Tongue (tissue), 2 donors: ENCODE results near the gene MYBPH. TPM values are rescaled to one million over a fixed set of nuclear protein-coding genes. Genes with fewer than 3 reads are reported as not detected.
A peak's percentile ranks its signal among the peaks of the same experiment; 100 is the strongest.

Source experiments
- DNase-seq: peaks from one replicate; pipeline ENCODE4 v3.0.0-alpha.2; 2015
- total RNA-seq: library from RNA; depleted of rRNA; stranded (reverse); fragments of >200 nt; gene quantifications from one replicate; pipeline ENCODE4 v1.2.3, GENCODE V29; 2014

MYBPH gene
- total RNA-seq, 1 donor from 2014 or later, result 37.5 TPM

DNA sequence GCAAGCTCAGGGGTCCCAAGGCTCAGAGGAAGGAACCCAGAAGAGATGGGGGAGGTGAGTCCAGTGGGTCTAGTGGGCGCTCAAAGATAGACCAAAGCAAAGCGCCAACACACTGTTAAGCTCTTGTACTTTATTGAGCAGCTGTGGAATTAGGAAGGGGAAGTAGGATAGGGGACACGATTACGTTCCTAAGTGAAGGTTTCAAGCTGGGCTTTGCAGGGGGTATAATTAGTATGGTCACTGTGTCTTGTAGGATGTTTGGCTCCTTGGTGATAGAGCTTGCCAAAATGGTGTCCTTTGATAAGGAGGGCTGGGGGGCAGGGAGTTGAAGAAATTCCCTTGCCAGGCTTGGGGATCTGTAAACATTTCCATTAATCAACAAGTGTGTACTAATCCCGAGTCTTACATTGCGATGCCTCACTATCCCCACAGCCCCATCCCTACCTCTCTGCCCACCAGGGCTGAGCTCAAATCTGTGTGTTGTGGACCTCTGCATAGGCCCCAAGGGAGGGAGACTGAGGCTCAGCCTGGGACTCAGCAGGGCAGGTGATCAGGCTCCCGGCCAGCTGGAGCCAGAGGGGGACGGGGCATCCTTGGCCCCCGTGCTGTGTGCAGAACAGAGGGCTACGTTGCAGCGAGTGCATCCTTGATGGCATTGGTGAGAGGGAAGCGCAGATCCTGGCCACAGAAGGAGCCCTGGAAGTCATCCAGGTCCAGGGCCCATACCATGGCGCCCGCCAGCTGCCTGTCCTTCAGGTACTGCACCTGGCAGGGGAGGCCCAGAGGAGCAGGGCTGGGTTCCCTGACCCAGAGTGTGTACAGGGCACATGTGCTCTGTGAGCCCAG lies 3.4 kb upstream of the MYBPH start:
- DNase-seq, result no peak

DNA sequence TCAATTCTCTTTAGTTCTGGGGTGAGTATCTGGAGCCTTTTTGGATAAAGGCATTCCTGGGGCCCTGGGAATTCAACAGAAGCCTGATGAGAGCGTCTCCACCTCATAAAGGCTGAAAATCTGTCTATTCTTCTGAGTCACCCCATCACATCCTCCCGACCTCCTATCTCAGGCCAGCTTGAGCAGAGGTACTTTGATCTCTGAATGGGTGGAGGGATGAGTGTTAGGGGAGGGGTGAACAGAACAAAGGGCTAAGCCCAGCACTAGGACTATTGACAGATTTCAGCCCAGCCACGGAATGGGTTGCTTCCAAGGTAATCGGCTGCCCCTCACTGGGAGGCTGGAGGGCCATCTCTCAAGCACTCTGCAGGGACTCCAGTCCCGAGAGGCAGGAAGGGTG lies 2.5 kb upstream of the MYBPH start:
- DNase-seq, result no peak

DNA sequence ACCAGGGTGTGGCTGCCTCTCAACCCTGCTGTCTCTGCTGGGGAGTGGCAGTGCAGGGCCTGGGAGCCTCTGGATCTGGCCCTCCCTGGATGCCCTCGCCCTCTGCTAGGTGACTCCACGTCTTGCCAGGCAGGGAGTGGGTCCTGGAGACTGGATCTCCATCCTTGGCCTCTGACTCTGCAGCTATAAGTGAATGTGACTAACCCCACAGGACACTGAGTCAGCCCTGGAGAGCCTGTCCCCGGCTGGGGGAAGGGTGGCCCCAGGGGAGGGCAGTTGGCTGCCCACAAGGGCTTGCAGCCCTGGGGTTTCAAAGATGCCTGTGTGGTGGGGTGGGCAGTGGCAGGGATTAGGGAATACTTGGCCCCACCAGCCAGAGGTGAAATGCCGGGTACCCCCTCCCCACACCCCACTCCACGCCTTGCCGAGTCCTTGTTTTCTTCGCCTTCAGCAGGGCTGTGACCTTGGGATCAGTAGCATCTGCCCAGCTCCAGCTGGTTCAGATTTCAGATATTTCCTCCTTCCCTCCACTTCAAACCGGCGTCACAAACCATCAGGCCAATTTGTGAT lies 1.9 kb upstream of the MYBPH start:
- no peak for DNase-seq

- DNase-seq, result no peak
Measured at GRCh38 chr1:203177036-203177405, 1.4 kb upstream of the MYBPH start.

GRCh38 chr1:203176273-203177035 lies 828 bp upstream of the MYBPH start:
- DNase-seq, result no peak

GRCh38 chr1:203175827-203176241 lies 208 bp upstream of the MYBPH start:
- DNase-seq, result peak; percentile 76

DNA sequence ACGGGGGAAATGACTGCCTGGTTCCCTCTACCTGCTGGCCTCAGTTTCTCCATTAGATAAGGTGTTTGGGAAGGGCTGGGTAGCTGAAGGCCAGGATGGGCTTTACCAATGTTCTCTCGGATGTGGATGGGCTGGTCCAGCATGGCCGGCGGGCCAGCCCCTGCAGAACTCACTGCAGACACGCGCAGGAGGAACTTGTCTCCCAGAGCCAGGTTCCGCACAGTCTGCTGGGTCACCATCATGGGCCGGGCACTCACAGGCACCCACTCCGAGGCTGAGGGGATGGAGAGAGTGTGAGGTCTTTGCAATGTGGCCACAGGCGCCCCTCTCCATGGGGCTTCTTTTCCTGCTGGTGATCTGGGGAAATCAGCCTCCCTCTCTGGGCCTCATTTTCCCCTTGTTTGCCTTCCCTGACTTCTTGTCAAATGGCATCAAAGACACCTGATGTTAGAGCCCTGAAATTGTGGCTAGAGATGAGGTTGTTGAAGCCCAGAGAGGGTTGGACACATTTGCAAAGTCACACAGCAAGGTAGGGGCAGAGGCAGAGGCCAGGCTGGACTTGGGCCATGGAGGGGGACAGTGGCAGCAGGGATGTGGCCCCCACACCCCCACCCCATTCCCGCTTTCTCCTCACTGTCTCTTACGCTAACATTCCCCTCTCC lies 1.2 kb downstream of the MYBPH start:
- no peak for DNase-seq

DNA sequence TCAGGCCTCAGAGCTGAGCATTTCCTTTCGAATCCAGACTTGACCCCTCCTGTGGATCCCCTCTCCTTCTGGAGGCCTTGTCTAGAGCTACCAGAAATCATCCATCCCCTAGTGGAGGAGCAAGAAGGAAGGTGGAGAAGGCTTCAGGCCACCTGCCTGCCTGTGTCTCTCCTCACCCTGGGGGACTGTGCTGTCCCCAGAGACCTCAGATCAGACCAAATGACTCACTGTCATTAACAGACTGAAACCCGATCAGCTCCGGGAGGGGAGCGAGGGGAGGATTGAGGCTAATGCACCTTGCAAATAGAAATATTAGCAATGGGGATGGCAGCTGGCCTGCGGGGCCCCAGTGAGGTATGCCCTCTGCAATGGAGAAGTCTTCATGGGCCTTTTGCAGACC lies 2.1 kb downstream of the MYBPH start:
- peak; percentile 85 for DNase-seq

DNA sequence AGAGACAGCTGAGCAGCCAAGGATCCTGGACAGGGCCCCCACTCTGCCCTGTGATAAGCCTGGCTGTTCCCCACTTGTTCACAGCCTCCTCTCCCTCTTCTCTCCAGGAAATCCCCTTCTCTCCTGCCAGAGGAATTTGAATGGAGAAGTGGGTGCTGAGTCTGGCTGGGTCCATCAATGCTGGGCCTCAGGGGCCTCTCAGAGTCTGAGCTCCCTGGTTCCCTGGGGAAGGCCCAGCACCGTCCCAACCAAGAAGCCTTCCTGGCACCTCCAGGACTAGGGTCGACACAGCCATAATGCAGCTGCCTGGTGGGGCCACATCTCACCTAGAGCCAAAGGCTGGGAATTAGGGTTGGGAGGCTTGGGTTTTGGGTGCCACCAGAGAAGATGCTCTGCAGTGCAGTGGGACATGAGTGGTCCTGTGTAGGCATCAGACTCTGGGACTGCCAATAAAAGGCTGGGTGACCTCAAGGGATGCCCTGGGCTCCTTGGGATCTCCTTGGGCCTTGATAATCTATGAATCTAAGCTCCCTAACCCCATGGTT lies 2.5 kb downstream of the MYBPH start:
- DNase-seq, result no peak

- DNase-seq, result peak; percentile 91
Measured at GRCh38 chr1:203172184-203173010, 3.2 kb downstream of the MYBPH start.

DNA sequence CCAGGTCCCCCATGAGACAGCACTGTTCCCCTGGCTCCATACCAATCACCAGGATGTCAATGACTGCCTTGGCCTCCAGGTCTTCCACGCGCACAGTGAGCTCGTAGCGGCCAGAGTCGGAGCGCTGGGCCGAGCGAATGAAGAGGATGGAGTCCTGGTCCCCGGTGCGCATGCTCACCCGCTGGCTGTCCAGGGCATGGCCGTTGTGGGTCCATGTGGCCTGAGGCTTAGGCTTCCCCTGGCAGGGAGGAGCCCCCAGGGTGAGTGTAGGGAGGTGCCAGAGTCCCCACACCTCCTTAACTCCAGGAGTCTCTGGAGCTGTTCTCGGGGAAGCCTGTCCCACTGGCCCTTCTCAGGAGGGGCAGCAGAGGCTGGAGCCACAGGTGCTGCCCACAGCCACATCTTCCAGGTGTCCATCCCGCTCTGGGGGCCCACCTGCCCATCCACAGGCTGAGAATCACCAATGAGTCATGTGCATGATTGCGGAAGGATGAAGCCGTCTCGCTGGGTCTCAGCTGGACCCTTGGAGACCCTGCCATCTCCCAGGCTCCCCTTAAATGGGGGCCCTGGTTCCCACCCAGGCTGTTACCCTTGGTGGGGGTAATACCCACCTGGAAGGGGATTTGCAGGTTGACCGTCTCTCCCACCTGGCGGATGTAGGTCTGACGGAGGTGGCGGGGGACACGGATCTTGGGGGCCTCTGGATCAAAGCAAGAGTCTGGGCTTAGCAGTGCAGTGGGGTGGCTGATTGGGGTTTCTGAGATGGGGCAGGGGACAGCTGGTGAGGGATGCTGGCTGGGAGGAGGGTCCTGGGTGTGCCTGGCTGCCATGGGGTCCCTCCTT lies 4.1 kb downstream of the MYBPH start:
- no peak for DNase-seq

DNA sequence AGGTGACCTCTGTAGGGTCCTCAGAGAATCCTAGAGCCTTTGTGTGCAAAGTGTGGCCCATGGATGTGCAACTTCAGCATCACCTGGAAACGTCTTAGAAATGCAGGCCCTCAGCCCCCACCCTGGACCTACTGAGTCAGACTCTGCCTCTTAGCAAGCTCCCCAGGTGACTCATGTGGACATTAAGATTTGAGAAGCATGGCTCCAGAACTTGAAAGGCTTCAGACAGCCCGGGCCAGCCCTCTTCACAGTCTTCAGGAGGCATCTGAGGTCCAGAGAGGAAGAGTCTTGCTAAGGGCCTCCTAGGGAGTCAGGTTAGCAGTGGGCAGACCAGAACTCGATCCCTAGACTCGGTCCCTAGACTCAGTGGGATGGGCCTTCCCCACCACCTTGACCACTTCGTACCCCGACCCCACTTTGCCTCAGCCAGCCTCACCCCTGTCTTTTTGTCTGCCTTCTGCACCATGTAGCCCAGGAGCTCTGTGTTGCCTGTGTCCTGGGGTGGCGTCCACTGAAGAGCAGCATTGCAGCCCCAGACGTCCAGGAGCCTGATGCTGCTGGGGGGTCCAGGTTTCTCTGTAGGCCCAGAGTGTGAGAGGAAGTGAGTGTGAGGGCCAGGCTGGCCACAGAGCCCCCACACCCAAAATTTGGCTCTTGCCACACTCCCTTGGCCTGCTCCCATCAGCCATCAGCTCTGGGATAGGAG lies 4.8 kb downstream of the MYBPH start:
- no peak for DNase-seq

GRCh38 chr1:203169770-203170520 lies 5.7 kb downstream of the MYBPH start:
- DNase-seq, result no peak

DNA sequence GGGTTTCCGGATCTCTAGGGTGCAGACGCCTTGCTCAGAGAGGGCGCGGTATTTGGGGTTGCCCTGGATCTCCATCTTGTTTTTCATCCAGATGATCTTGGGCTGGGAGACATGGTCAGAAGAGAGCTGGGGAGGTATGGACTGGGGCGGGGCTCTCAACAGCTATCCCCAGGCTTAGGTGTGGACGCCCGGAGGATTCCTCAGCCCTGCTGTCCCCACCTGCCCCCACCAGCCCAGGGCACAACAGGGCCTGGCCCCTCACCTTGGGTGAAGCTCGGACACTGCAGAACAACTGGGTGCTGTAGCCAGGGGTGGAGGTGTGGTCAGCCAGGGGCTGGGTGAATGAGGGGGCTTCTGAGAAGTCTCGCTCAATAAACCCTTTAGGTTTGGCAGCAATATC lies 6.6 kb downstream of the MYBPH start:
- DNase-seq, result no peak

GRCh38 chr1:203168256-203168786 lies 7.3 kb downstream of the MYBPH start:
- DNase-seq, result no peak

DNA sequence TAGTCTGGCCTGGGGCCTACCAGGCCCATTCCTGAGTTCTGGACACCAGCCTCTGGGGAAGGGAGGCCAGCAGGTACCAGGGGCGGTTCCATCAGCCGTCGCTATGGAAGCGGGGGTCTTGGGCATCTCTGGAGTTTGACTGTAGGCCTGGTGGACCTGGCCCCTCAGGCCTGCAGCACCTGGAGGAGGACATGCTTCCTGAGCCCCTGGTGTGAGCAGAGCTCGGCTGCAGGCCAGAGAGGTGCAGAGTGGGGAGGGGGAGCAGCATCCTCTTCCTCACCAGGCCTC lies 7.8 kb downstream of the MYBPH start:
- DNase-seq, result no peak

- DNase-seq, result peak; percentile 62
Measured at GRCh38 chr1:203167026-203167912, 8.4 kb downstream of the MYBPH start.
